ENCODE data around the gene PHKG2.

DNA sequence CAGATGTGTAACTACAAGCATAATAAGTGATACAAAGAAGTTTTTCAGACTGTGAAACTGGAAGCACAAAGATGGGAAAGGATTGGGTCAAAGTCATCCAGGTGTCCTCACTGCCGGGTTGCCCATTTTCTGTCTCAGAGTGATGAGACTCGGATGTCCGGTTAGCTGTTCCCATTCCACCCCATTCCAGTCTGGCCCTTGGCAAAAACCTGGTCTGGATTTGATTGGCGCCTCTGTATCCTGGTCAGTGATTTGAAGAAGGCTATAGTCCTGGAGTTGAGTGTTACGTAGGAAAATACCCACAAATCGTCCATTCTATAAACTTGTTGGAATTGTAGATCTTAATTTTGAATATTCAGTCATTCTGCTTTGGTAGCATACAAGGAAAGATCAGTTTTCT, 19.9 kb upstream of the PHKG2 start:
- no peak for TF ChIP-seq POLR2A (IDR thresholded peaks at IDR 0.05)
- TF ChIP-seq, protein P1, sequence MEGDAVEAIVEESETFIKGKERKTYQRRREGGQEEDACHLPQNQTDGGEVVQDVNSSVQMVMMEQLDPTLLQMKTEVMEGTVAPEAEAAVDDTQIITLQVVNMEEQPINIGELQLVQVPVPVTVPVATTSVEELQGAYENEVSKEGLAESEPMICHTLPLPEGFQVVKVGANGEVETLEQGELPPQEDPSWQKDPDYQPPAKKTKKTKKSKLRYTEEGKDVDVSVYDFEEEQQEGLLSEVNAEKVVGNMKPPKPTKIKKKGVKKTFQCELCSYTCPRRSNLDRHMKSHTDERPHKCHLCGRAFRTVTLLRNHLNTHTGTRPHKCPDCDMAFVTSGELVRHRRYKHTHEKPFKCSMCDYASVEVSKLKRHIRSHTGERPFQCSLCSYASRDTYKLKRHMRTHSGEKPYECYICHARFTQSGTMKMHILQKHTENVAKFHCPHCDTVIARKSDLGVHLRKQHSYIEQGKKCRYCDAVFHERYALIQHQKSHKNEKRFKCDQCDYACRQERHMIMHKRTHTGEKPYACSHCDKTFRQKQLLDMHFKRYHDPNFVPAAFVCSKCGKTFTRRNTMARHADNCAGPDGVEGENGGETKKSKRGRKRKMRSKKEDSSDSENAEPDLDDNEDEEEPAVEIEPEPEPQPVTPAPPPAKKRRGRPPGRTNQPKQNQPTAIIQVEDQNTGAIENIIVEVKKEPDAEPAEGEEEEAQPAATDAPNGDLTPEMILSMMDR (IDR thresholded peaks at IDR 0.05), result no peak

Measured in body of pancreas (tissue), 4 donors.